GM12892 (cell line): ENCODE data around the gene ABCA1.

Source experiments
- DNase-seq: peaks from one replicate; pipeline ENCODE4 v3.0.0; 2011; ENCODE audit not compliant: insufficient read length
- FAIRE-seq: peaks from 2 replicates; lab custom pipeline; 2011; peaks lifted over from hg19 to GRCh38; lab: Jason Lieb, UNC
- POLR2A ChIP-seq: IDR thresholded peaks from 2 replicates; pipeline ENCODE4 v1.6.1; 2011; ENCODE audit warnings: low read depth, low read length, control low read depth
- POLR2AphosphoS5 ChIP-seq: IDR thresholded peaks from 2 replicates; pipeline ENCODE4 v1.6.1; 2011; ENCODE audit warnings: low read depth, low read length, control low read depth
- TAF1 ChIP-seq: IDR thresholded peaks from 2 replicates; pipeline ENCODE4 v1.6.1; 2011; ENCODE audit warnings: low read depth, mild to moderate bottlenecking, control low read depth, low read length, borderline replicate concordance

ABCA1 gene

GRCh38 chr9:104915049-104915448 is 12.9 kb downstream of the ABCA1 start:
- FAIRE-seq (no peak), DNase-seq (no peak)
- TF ChIP-seq POLR2AphosphoS5 = no peak

- TF ChIP-seq POLR2A (no peak), TAF1 (no peak), POLR2AphosphoS5 (no peak)
- FAIRE-seq = no peak
- DNase-seq = no peak
Observed at GRCh38 chr9:104914466-104914865, 13.5 kb downstream of the ABCA1 start.

- no peak for FAIRE-seq
- TF ChIP-seq POLR2AphosphoS5 (no peak), TAF1 (no peak), POLR2A (no peak)
Observed at GRCh38 chr9:104912606-104913005, 15.3 kb downstream of the ABCA1 start.

GRCh38 chr9:104911032-104911607 is 16.8 kb downstream of the ABCA1 start:
- DNase-seq (no peak), FAIRE-seq (no peak)
- TF ChIP-seq POLR2AphosphoS5 = no peak
- no peak for TF ChIP-seq POLR2A
- no peak for TF ChIP-seq TAF1

More at GRCh38 chr9:104912606-104913005, 15.3 kb downstream of the ABCA1 start:
- no peak for DNase-seq

- TF ChIP-seq TAF1 (no peak), POLR2A (no peak), POLR2AphosphoS5 (no peak)
- FAIRE-seq = no peak
- no peak for DNase-seq
Observed at GRCh38 chr9:104907278-104907951, 20.5 kb downstream of the ABCA1 start.

GRCh38 chr9:104906441-104907277 is 21.3 kb downstream of the ABCA1 start:
- TF ChIP-seq POLR2A = no peak
- no peak for TF ChIP-seq TAF1
- no peak for TF ChIP-seq POLR2AphosphoS5
- no peak for FAIRE-seq

GRCh38 chr9:104905931-104906330 is 22.0 kb downstream of the ABCA1 start:
- no peak for DNase-seq
- FAIRE-seq = no peak
- TF ChIP-seq POLR2AphosphoS5 (no peak), TAF1 (no peak), POLR2A (no peak)

More at GRCh38 chr9:104906441-104907277, 21.3 kb downstream of the ABCA1 start:
- no peak for DNase-seq

- TF ChIP-seq TAF1 (no peak), POLR2AphosphoS5 (no peak), POLR2A (no peak)
- FAIRE-seq (no peak), DNase-seq (no peak)
Observed at GRCh38 chr9:104905153-104905901, 22.6 kb downstream of the ABCA1 start.

- FAIRE-seq = no peak
- no peak for DNase-seq
- TF ChIP-seq POLR2A (no peak), TAF1 (no peak), POLR2AphosphoS5 (no peak)
Observed at GRCh38 chr9:104903609-104904008, 24.3 kb downstream of the ABCA1 start.

GRCh38 chr9:104900871-104901270 is 27.1 kb downstream of the ABCA1 start:
- no peak for FAIRE-seq
- no peak for TF ChIP-seq TAF1

GRCh38 chr9:104900324-104900723 is 27.6 kb downstream of the ABCA1 start:
- FAIRE-seq (no peak), DNase-seq (no peak)
- TF ChIP-seq TAF1 (no peak), POLR2AphosphoS5 (no peak), POLR2A (no peak)

More at GRCh38 chr9:104900871-104901270, 27.1 kb downstream of the ABCA1 start:
- DNase-seq = no peak
